Transverse colon (tissue), 4 donors: ENCODE results near the gene CD9.

ENCODE experiments used
- CTCF ChIP-seq, 5 experiments: fragments of 200-600 bp in 3 of 5; fragments of 450-650 bp in 2 of 5; sonication (generic) in 3 of 5; IDR thresholded peaks; 1 replicate in 2 of 5; 2 replicates in 3 of 5; pipeline ENCODE4 v1.5.1; 2016 to 2017; ENCODE audit warnings: antibody characterized with exemption in 5 of 5, inconsistent platforms in 3 of 5, mild to moderate bottlenecking in 2 of 5, moderate library complexity in 1 of 5
- EP300 ChIP-seq: sonication (generic); formaldehyde crosslinking; IDR thresholded peaks from one replicate; pipeline ENCODE4 v1.6.1; 2017; ENCODE audit warnings: antibody characterized with exemption, low read depth
- POLR2A ChIP-seq: fragments of 450-650 bp; IDR thresholded peaks from one replicate; pipeline ENCODE4 v1.6.1; 2016; ENCODE audit warnings: antibody characterized with exemption, mild to moderate bottlenecking, moderate library complexity
- POLR2AphosphoS5 ChIP-seq, 3 donors: sonication (generic); formaldehyde crosslinking; IDR thresholded peaks; one replicate each; pipeline ENCODE4 v1.6.1; 2016; ENCODE audit warnings: antibody characterized with exemption in 3 of 3

GRCh38 chr12:6163416-6164060 lies 36.7 kb upstream of the CD9 start:
- no peak for TF ChIP-seq CTCF (IDR thresholded peaks at IDR 0.05)
- TF ChIP-seq POLR2AphosphoS5 (IDR thresholded peaks at IDR 0.05): no peak
- no peak for TF ChIP-seq POLR2A
- no peak for TF ChIP-seq EP300
